ENCODE data around the gene FOXO3. TPM values are rescaled to one million over a fixed set of nuclear protein-coding genes. Genes with fewer than 3 reads are reported as not detected.

Gene FOXO3
- total RNA-seq, 4 donors from 2014 or later = 133 to 151 (median 148) TPM

- TF ChIP-seq CTCF (IDR thresholded peaks at IDR 0.05; ENCODE audit: low read depth) = no peak
These were observed 132.9 kb downstream of the FOXO3 start for GRCh38 chr6:108693430-108694154.

- TF ChIP-seq CTCF (IDR thresholded peaks at IDR 0.05; ENCODE audit: low read depth) = no peak
These were observed 134.1 kb downstream of the FOXO3 start for GRCh38 chr6:108694816-108695215.

GRCh38 chr6:108697561-108698161 lies 136.9 kb downstream of the FOXO3 start:
- TF ChIP-seq CTCF (IDR thresholded peaks at IDR 0.05; ENCODE audit: low read depth) = no peak

GRCh38 chr6:108698593-108699289 lies 138.0 kb downstream of the FOXO3 start:
- no peak for TF ChIP-seq CTCF (IDR thresholded peaks at IDR 0.05; ENCODE audit: low read depth)

- no peak for TF ChIP-seq CTCF (IDR thresholded peaks at IDR 0.05; ENCODE audit: low read depth)
These were observed 138.7 kb downstream of the FOXO3 start for GRCh38 chr6:108699290-108700041.

- TF ChIP-seq CTCF (IDR thresholded peaks at IDR 0.05; ENCODE audit: low read depth) = no peak
These were observed 141.6 kb downstream of the FOXO3 start for GRCh38 chr6:108702106-108702851.
